CD4-positive, alpha-beta T cell (primary cell): Measurements from ENCODE around the gene CRB1. TPM values are rescaled to one million over a fixed set of nuclear protein-coding genes. Genes with fewer than 3 reads are reported as not detected.
A peak's percentile ranks its signal among the peaks of the same experiment; 100 is the strongest.

Source experiments
- ATAC-seq: fragments of 200-7000 bp; cut with Tn5 transposase; one replicate; pipeline ENCODE4 v1.10.0; 2022; ENCODE audit warnings: mild to moderate bottlenecking; ENCODE audit not compliant: poor library complexity
- CTCF ChIA-PET: fragments of 350-600 bp; sonication (Branson Sonifier 250); formaldehyde crosslinking; loops from one replicate; lab custom pipeline; 2021; ENCODE audit warnings: antibody characterized with exemption, inconsistent platforms; lab: Charles Lee
- POLR2A ChIA-PET: fragments of 350-600 bp; sonication (Branson Sonifier 250); formaldehyde crosslinking; loops from one replicate; lab custom pipeline; 2021; ENCODE audit warnings: antibody characterized with exemption, inconsistent platforms; lab: Charles Lee
- DNase-seq, 14 experiments: peaks; one replicate each; pipeline ENCODE4 v3.0.0-alpha.2; 2013 to 2020; ENCODE audit warnings: mixed read lengths in 2 of 14
- H3K27ac ChIP-seq, 2 donors: one replicate each; pipeline versions ENCODE4 v1.5.1 to v1.7.0; 2013; ENCODE audit warnings: low read length in 2 of 2, low read depth in 1 of 2, mild to moderate bottlenecking in 1 of 2
- H3K27me3 ChIP-seq, 2 experiments: 1 replicate in 1 of 2; 2 replicates in 1 of 2; pipeline versions ENCODE4 v1.6.1 to v1.7.0; 2013; ENCODE audit warnings: low read length in 2 of 2, control low read depth in 1 of 2, mild to moderate bottlenecking in 1 of 2, moderate library complexity in 1 of 2; ENCODE audit not compliant: insufficient read depth in 2 of 2, control insufficient read depth in 1 of 2
- H3K36me3 ChIP-seq: one replicate; pipeline ENCODE4 v1.6.1; 2013; ENCODE audit warnings: low read length, control low read depth; ENCODE audit not compliant: insufficient read depth
- H3K4me1 ChIP-seq: one replicate; pipeline ENCODE4 v1.6.1; 2013; ENCODE audit warnings: low read length, control low read depth; ENCODE audit not compliant: insufficient read depth
- H3K4me3 ChIP-seq: one replicate; pipeline ENCODE4 v1.5.1; 2013; ENCODE audit warnings: mild to moderate bottlenecking, low read length, moderate library complexity
- H3K9me3 ChIP-seq, 2 experiments: 1 replicate in 1 of 2; 2 replicates in 1 of 2; pipeline versions ENCODE4 v1.6.1 to v1.7.0; 2013; ENCODE audit warnings: low read length in 2 of 2, mild to moderate bottlenecking in 2 of 2, control low read depth in 1 of 2, moderate library complexity in 1 of 2; ENCODE audit not compliant: control insufficient read depth in 1 of 2, insufficient read depth in 1 of 2
- H3K27ac Mint-ChIP-seq: one replicate; pipeline ENCODE4 v1.8.0; 2020; ENCODE audit warnings: mixed read lengths
- H3K27me3 Mint-ChIP-seq: one replicate; pipeline ENCODE4 v1.8.0; 2021; ENCODE audit warnings: mixed read lengths
- H3K36me3 Mint-ChIP-seq: one replicate; pipeline ENCODE4 v1.8.0; 2021; ENCODE audit warnings: low read depth, mixed read lengths
- H3K4me1 Mint-ChIP-seq: one replicate; pipeline ENCODE4 v1.8.0; 2021; ENCODE audit warnings: low read depth, mixed read lengths
- H3K4me3 Mint-ChIP-seq: one replicate; pipeline ENCODE4 v1.8.0; 2020; ENCODE audit warnings: mild to moderate bottlenecking, mixed read lengths
- H3K9me3 Mint-ChIP-seq: one replicate; pipeline ENCODE4 v1.8.0; 2020; ENCODE audit warnings: mixed read lengths
- intact Hi-C, 2 experiments: fragments of 100-400 bp; cut with DNase I in 1 of 2; cut with micrococcal nuclease in 1 of 2; formaldehyde crosslinking; loops; one replicate each; pipeline versions ENCODE4 v1.15.1 to v1.9.0; 2023 to 2025; cut with DNase I, micrococcal nuclease
- total RNA-seq, 174 experiments: library from RNA in 2 of 174; stranded (reverse) in 2 of 174; gene quantifications; one replicate each; pipeline ENCODE4 v1.2.3 and lab custom pipeline; 2021 to 2026
- TF ChIP-seq, protein P1 (sequence below): fragments of 200-600 bp; IDR thresholded peaks from one replicate; pipeline ENCODE4 v1.8.0; 2022; ENCODE audit warnings: antibody characterized with exemption, mild to moderate bottlenecking

The CRB1 gene
- total RNA-seq, 2 experiments from 2014 or later, result 0.17 to 0.25 TPM

DNA sequence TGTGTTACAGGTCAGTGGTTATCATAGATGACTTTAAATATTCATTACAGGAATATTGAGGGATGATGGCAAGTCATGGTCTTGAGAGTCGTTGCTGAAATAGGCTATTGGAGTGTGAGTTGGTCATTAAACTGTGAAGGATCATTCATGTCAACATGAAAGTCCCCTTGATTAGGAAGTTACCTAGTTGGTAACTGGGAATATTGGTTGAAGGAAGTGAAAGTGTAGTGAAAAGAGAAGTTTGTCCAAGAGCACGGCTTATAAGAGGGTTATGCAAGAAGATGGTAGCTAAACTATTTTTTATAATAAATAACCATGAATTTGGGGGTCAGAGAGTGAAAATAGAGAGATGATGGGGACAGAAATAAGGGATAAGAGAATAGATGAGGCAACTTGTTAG is 16.9 kb downstream of the CRB1 start:
- H3K9me3 Mint-ChIP-seq, result no peaks in the 10 kb centered on the region
- no peaks in the 10 kb centered on the region for H3K9me3 ChIP-seq
- peaks cover 4% of the 10 kb centered on the region for H3K27me3 Mint-ChIP-seq
- no peak overlapping the region for H3K4me3 Mint-ChIP-seq
- no peaks in the 10 kb centered on the region for H3K36me3 ChIP-seq
- H3K4me1 Mint-ChIP-seq, result no peaks in the 10 kb centered on the region
- CTCF ChIA-PET, result no interaction called here
- DNase-seq (peak in 1 of 14 experiments; percentile 9), ATAC-seq (no peak)
- POLR2A ChIA-PET, result no interaction called here
- H3K27me3 ChIP-seq, result peaks cover 0 to 2% of the 10 kb centered on the region in 2 experiments
- TF ChIP-seq, protein P1, sequence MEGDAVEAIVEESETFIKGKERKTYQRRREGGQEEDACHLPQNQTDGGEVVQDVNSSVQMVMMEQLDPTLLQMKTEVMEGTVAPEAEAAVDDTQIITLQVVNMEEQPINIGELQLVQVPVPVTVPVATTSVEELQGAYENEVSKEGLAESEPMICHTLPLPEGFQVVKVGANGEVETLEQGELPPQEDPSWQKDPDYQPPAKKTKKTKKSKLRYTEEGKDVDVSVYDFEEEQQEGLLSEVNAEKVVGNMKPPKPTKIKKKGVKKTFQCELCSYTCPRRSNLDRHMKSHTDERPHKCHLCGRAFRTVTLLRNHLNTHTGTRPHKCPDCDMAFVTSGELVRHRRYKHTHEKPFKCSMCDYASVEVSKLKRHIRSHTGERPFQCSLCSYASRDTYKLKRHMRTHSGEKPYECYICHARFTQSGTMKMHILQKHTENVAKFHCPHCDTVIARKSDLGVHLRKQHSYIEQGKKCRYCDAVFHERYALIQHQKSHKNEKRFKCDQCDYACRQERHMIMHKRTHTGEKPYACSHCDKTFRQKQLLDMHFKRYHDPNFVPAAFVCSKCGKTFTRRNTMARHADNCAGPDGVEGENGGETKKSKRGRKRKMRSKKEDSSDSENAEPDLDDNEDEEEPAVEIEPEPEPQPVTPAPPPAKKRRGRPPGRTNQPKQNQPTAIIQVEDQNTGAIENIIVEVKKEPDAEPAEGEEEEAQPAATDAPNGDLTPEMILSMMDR, result no peak
- no peaks in the 10 kb centered on the region for H3K36me3 Mint-ChIP-seq
- H3K27ac ChIP-seq, result no peak overlapping the region
- intact Hi-C loops, result no loop called here
- no peaks in the 10 kb centered on the region for H3K4me1 ChIP-seq
- no peak overlapping the region for H3K27ac Mint-ChIP-seq
- H3K4me3 ChIP-seq, result no peak overlapping the region

DNA sequence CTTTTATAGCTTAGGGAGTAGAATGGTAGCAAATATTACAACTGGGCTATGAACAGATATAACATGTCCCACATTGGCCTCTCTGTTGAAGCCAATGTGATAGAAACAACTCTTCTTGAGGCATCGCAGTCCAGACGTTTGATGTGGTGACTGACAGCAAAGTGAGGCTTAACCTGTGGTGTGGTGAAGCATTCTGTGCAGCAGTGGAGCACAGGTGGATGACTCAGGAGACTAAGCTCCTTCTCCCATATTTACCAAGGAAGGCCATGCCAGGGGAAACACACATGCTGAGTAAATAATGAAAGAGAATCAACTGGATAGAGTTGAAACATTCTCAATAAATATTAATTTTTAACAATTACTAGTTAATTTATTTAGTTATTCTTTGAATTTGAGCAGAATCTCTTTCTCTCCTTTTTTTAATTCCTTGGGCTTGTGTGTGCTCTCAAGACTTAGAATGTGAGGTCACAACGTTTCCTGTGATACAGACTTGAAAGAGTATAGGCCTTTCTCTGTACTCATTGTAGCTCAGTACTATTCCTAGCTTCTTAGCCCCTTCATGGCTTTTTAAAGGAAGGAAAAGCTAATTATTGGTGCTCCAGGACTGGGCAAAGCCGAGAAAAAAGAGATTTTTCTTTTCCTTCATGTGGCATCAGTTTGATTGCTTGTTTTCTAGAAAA is 17.6 kb downstream of the CRB1 start:
- ATAC-seq, result no peak
- no peaks in the 10 kb centered on the region for H3K9me3 ChIP-seq
- CTCF ChIA-PET, result no interaction called here
- no peak overlapping the region for H3K4me3 ChIP-seq
- intact Hi-C loops, result no loop called here
- no peaks in the 10 kb centered on the region for H3K9me3 Mint-ChIP-seq
- H3K36me3 ChIP-seq, result no peaks in the 10 kb centered on the region
- H3K27me3 Mint-ChIP-seq, result peaks cover 4% of the 10 kb centered on the region
- H3K4me1 Mint-ChIP-seq, result no peaks in the 10 kb centered on the region
- TF ChIP-seq, protein P1, result no peak
- no peak for DNase-seq
- H3K27me3 ChIP-seq, result peaks cover 0 to 2% of the 10 kb centered on the region in 2 experiments
- H3K36me3 Mint-ChIP-seq, result no peaks in the 10 kb centered on the region
- POLR2A ChIA-PET, result no interaction called here
- H3K27ac ChIP-seq, result no peak overlapping the region
- no peak overlapping the region for H3K27ac Mint-ChIP-seq
- no peaks in the 10 kb centered on the region for H3K4me1 ChIP-seq
- H3K4me3 Mint-ChIP-seq, result no peak overlapping the region

DNA sequence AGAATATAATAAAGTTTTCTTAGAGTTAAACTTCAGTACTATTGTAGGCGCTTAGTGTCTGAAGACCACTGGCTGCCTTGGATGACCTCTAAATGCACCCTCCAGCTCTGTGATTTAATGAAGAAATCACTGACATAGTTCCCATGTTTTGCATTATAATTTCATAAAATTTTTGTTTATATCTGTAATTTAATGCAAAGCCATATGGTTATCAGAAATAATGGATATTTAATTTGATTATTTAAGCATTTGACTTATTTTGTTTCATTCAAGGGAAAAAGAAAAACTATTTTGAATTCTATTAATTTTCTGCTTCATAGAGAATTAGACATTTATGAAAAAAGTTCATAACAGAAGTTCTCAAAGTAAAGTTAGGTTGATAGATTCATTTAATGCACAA is 18.6 kb downstream of the CRB1 start:
- Histone ChIP-seq H3K27me3 (no peaks in the 10 kb centered on the region), H3K36me3 (no peaks in the 10 kb centered on the region), H3K27ac (no peak overlapping the region), H3K9me3 (no peaks in the 10 kb centered on the region), H3K4me1 (no peaks in the 10 kb centered on the region), H3K4me3 (no peak overlapping the region)
- POLR2A ChIA-PET, result no interaction called here
- Mint-ChIP-seq H3K36me3 (no peaks in the 10 kb centered on the region), H3K4me3 (no peak overlapping the region), H3K27me3 (peaks cover 4% of the 10 kb centered on the region), H3K9me3 (no peaks in the 10 kb centered on the region), H3K4me1 (no peaks in the 10 kb centered on the region), H3K27ac (no peak overlapping the region)
- ATAC-seq (no peak), DNase-seq (no peak)
- CTCF ChIA-PET, result no interaction called here
- intact Hi-C loops, result no loop called here
- TF ChIP-seq, protein P1, result no peak
